IMR-90 (cell line): ENCODE data around the gene NDST1. TPM values are rescaled to one million over a fixed set of nuclear protein-coding genes. Genes with fewer than 3 reads are reported as not detected.
A peak's percentile ranks its signal among the peaks of the same experiment; 100 is the strongest.

Experiments
- ATAC-seq: fragments of 200-7000 bp; cut with Tn5 transposase; 2 replicates; pipeline ENCODE4 v1.9.1; 2020; ENCODE audit warnings: low read depth, mild to moderate bottlenecking, moderate library complexity
- BruUV-seq: library from RNA; stranded (reverse); fragments of 400-500 nt; replicated peaks from 2 replicates; lab custom pipeline; 2021; lab: Mats Ljungman, UMichigan
- CTCF ChIA-PET: fragments of 300-600 bp; formaldehyde crosslinking; extraction: SDS; loops from one replicate; lab custom pipeline; 2021; ENCODE audit warnings: antibody characterized with exemption; lab: Yijun Ruan, JAX
- POLR2A ChIA-PET: fragments of 300-600 bp; sonication (Branson Sonifier 250); formaldehyde crosslinking; loops from one replicate; lab custom pipeline; 2022; ENCODE audit warnings: antibody characterized with exemption; ENCODE audit not compliant: unreplicated experiment; lab: Charles Lee
- DNase-seq: peaks from one replicate; pipeline ENCODE4 v3.0.0; 2013
- H2AFZ ChIP-seq: replicated peaks from 2 replicates; pipeline ENCODE3; 2013; ENCODE audit warnings: low read length, mild to moderate bottlenecking; ENCODE audit not compliant: poor library complexity
- H2AK5ac ChIP-seq: 2 replicates; pipeline ENCODE4 v1.6.1; 2013; ENCODE audit warnings: low read depth, low read length, inconsistent platforms
- H2AK9ac ChIP-seq: replicated peaks from 2 replicates; pipeline ENCODE3; 2013; ENCODE audit warnings: mild to moderate bottlenecking, low read depth, low read length, moderate library complexity; ENCODE audit not compliant: poor library complexity
- H2BK120ac ChIP-seq: 2 replicates; pipeline ENCODE4 v1.6.1; 2013; ENCODE audit warnings: low read depth, low read length, inconsistent platforms
- H2BK15ac ChIP-seq: 3 replicates; pipeline ENCODE4 v1.6.1; 2013; ENCODE audit warnings: low read depth, low read length, inconsistent platforms
- H2BK20ac ChIP-seq: 2 replicates; pipeline ENCODE4 v1.6.1; 2013; ENCODE audit warnings: low read depth, mild to moderate bottlenecking, inconsistent platforms, low read length, moderate library complexity
- H2BK5ac ChIP-seq: 2 replicates; pipeline ENCODE4 v1.6.1; 2013; ENCODE audit warnings: mild to moderate bottlenecking, low read depth, low read length, inconsistent platforms; ENCODE audit not compliant: poor library complexity, severe bottlenecking
- H3K14ac ChIP-seq: replicated peaks from 2 replicates; pipeline ENCODE4 v1.6.1; 2013; ENCODE audit warnings: low read depth, low read length, inconsistent platforms
- H3K18ac ChIP-seq: 2 replicates; pipeline ENCODE4 v1.6.1; 2013; ENCODE audit warnings: low read depth, low read length, control low read depth
- H3K23ac ChIP-seq: 2 replicates; pipeline ENCODE4 v1.6.1; 2013; ENCODE audit warnings: low read depth, low read length, inconsistent platforms
- H3K27ac ChIP-seq: 2 replicates; pipeline ENCODE4 v1.5.1; 2013; ENCODE audit warnings: mild to moderate bottlenecking, control low read depth, low read length; ENCODE audit not compliant: insufficient read depth
- H3K27me3 ChIP-seq: 2 replicates; pipeline ENCODE4 v1.6.1; 2013; ENCODE audit warnings: low read length; ENCODE audit not compliant: control insufficient read depth, insufficient read depth
- H3K36me3 ChIP-seq: 2 replicates; pipeline ENCODE4 v1.6.1; 2013; ENCODE audit warnings: low read length, mixed read lengths; ENCODE audit not compliant: control insufficient read depth, insufficient read depth
- H3K4ac ChIP-seq: 2 replicates; pipeline ENCODE4 v1.6.1; 2013; ENCODE audit warnings: low read depth, low read length, inconsistent platforms
- H3K4me1 ChIP-seq: 2 replicates; pipeline ENCODE4 v1.6.1; 2013; ENCODE audit warnings: low read length, mixed read lengths; ENCODE audit not compliant: control insufficient read depth, insufficient read depth
- H3K4me2 ChIP-seq: 2 replicates; pipeline ENCODE4 v1.6.1; 2013; ENCODE audit warnings: low read depth, mild to moderate bottlenecking, control low read depth, low read length, moderate library complexity
- H3K4me3 ChIP-seq: 2 replicates; pipeline ENCODE4 v1.5.1; 2013; ENCODE audit warnings: low read depth, mild to moderate bottlenecking, control low read depth, low read length, moderate library complexity; ENCODE audit not compliant: insufficient read depth
- H3K56ac ChIP-seq: 2 replicates; pipeline ENCODE4 v1.6.1; 2013; ENCODE audit warnings: low read length, inconsistent platforms; ENCODE audit not compliant: insufficient read depth; ENCODE audit errors: extremely low read depth
- H3K79me1 ChIP-seq, 2 experiments: 2 replicates each; pipeline ENCODE4 v1.6.1; 2013; ENCODE audit warnings: low read length in 2 of 2, inconsistent platforms in 1 of 2, low read depth in 1 of 2
- H3K9ac ChIP-seq: 2 replicates; pipeline ENCODE4 v1.6.1; 2013; ENCODE audit warnings: low read depth, low read length, control low read depth
- H3K9me1 ChIP-seq: 2 replicates; pipeline ENCODE4 v1.6.1; 2013; ENCODE audit warnings: low read length, inconsistent platforms; ENCODE audit not compliant: insufficient read depth
- H3K9me3 ChIP-seq: 2 replicates; pipeline ENCODE4 v1.6.1; 2013; ENCODE audit warnings: low read length; ENCODE audit not compliant: control insufficient read depth, insufficient read depth
- H4K20me1 ChIP-seq: 2 replicates; pipeline ENCODE4 v1.6.1; 2013; ENCODE audit warnings: low read length, inconsistent platforms; ENCODE audit not compliant: insufficient read depth
- H4K5ac ChIP-seq: 2 replicates; pipeline ENCODE4 v1.6.1; 2013; ENCODE audit warnings: mild to moderate bottlenecking, low read depth, low read length, control low read depth
- H4K8ac ChIP-seq, 2 experiments: 2 replicates each; pipeline ENCODE4 v1.6.1; 2013; ENCODE audit warnings: low read depth in 2 of 2, low read length in 2 of 2, control low read depth in 1 of 2, inconsistent platforms in 1 of 2
- H4K91ac ChIP-seq: 2 replicates; pipeline ENCODE4 v1.6.1; 2013; ENCODE audit warnings: low read depth, low read length, inconsistent platforms; ENCODE audit not compliant: insufficient read depth
- POLR2A ChIP-seq: IDR thresholded peaks from 2 replicates; pipeline ENCODE4 v1.6.1; 2012; ENCODE audit warnings: mild to moderate bottlenecking, low read depth, low read length
- USF2 ChIP-seq: fragments of 150-350 bp; IDR thresholded peaks from 2 replicates; pipeline ENCODE4 v1.6.1; 2017; ENCODE audit warnings: mild to moderate bottlenecking, antibody characterized with exemption, low read length, low read depth
- dilution Hi-C: fragments of 300-500 bp; cut with HindIII; formaldehyde crosslinking; loops from one replicate; pipeline ENCODE4 v1.14.3; 2018; ENCODE audit warnings: low sequenced_read_pairs; ENCODE audit not compliant: unreplicated experiment
- in situ Hi-C: fragments of 300-500 bp; cut with MboI; formaldehyde crosslinking; loops from 3 replicates; pipeline ENCODE4 v1.14.3; 2019; ENCODE audit warnings: low sequenced_read_pairs, inconsistent platforms, mixed read lengths
- intact Hi-C: fragments of 100-400 bp; cut with micrococcal nuclease; formaldehyde crosslinking; loops from 2 replicates; pipeline ENCODE4 v1.10.0; 2022
- polyA plus RNA-seq, 3 experiments: library from polyadenylated mRNA; depleted of rRNA; stranded (reverse); fragments of >200 nt; gene quantifications; 2 replicates each; pipeline ENCODE4 v1.2.3, GENCODE V29; 2012; ENCODE audit warnings: low replicate concordance in 1 of 3
- total RNA-seq: library from RNA; depleted of rRNA; stranded (reverse); fragments of >200 nt; gene quantifications from 2 replicates; pipeline ENCODE4 v1.2.3, GENCODE V29; 2012

NDST1 gene
- total and polyA plus RNA-seq, 2 of the 4 experiments (the other 2 are of a cell fraction), result 30.5 to 80.4 TPM

- H3K4me2 ChIP-seq, result no peak overlapping the region
- H3K9ac ChIP-seq, result no peak overlapping the region
- peak overlapping the region; percentile 49 for H3K23ac ChIP-seq
- peaks cover 38% of the 10 kb centered on the region for H3K9me1 ChIP-seq
- H3K27me3 ChIP-seq, result no peaks in the 10 kb centered on the region
- peak overlapping the region; percentile 89; the same call in 1 of the 2 replicates for H3K27ac ChIP-seq
- no peak overlapping the region for H3K56ac ChIP-seq
- peak overlapping the region; percentile 87 for H3K4ac ChIP-seq
- no peak for TF ChIP-seq POLR2A
- no peak for TF ChIP-seq USF2
- peaks cover 28% of the 10 kb centered on the region; the same call in 1 of the 2 replicates for H4K20me1 ChIP-seq
- peak overlapping the region; percentile 90 for H2BK5ac ChIP-seq
- H4K5ac ChIP-seq, result peak overlapping the region; percentile 46
- H2BK15ac ChIP-seq, result no peak overlapping the region
- peak overlapping the region; percentile 65; the same call in 1 of the 2 replicates for H3K18ac ChIP-seq
- H3K79me1 ChIP-seq, result peaks cover 49 to 82% of the 10 kb centered on the region in 2 experiments
- peak overlapping the region; percentile 56; the same call in 1 of the 2 replicates for H2BK120ac ChIP-seq
- POLR2A ChIA-PET, result no interaction called here
- H2BK20ac ChIP-seq, result peak overlapping the region; percentile 54; the same call in 1 of the 2 replicates
- H2AK9ac ChIP-seq, result no peak overlapping the region
- H2AK5ac ChIP-seq, result peak overlapping the region; percentile 87
- no peak for DNase-seq
- dilution Hi-C loops (no loop called here), intact Hi-C loops (no loop called here), in situ Hi-C loops (no loop called here)
- H3K9me3 ChIP-seq, result no peaks in the 10 kb centered on the region
- H4K91ac ChIP-seq, result peak overlapping the region; percentile 16; the same call in 1 of the 2 replicates
- peaks cover 36% of the 10 kb centered on the region for H3K4me1 ChIP-seq
- CTCF ChIA-PET, result interaction anchor here (0.5 kb wide), 1 partner anchor 131 kb away, joined by 6 read pairs; no protein-coding TSS in a partner anchor
- peak overlapping the region; percentile 1 to 42; a peak in 2 of 4 replicates for H4K8ac ChIP-seq
- peak overlapping the region; percentile 72; the same call in 1 of the 2 replicates for H3K14ac ChIP-seq
- no peak for ATAC-seq
- no peak overlapping the region for H2AFZ ChIP-seq
- no peak overlapping the region for H3K4me3 ChIP-seq
- no TSS peak for BruUV-seq
- peaks cover 64% of the 10 kb centered on the region for H3K36me3 ChIP-seq
Measured at GRCh38 chr5:150541895-150542294, 34.0 kb downstream of the NDST1 start.
